ENCODE measurements around the gene ACTL7A. TPM values are rescaled to one million over a fixed set of nuclear protein-coding genes. Genes with fewer than 3 reads are reported as not detected.

ACTL7A gene
- total and polyA plus RNA-seq, 2 donors (not counting 1 experiment from before 2014, with no cell fraction given), result not detected

DNA sequence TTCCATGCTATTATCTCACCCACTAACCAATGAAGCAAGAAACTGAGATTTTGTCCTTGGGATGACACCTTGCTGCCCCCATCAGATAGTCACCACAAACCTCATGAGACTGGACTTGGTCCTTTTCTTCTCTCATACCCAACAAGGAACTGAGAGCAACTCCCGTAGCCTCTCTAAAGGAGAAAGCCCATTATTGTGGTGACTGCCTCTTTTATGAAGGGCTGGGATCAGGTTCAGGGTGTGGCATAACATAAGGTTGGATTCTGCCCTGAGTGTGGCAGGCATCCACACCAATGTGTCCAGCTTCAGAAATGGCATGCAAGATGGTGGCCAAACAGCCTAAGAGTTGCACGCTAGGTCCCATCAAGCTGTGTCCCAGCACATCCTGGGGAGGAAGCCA is 1.3 kb upstream of the ACTL7A start:
- TF ChIP-seq EZH2 (IDR thresholded peaks at IDR 0.05; ENCODE audit: borderline replicate concordance, insufficient read depth, low read depth, low read length, poor library complexity, severe bottlenecking), result no peak
- TF ChIP-seq, protein P1, sequence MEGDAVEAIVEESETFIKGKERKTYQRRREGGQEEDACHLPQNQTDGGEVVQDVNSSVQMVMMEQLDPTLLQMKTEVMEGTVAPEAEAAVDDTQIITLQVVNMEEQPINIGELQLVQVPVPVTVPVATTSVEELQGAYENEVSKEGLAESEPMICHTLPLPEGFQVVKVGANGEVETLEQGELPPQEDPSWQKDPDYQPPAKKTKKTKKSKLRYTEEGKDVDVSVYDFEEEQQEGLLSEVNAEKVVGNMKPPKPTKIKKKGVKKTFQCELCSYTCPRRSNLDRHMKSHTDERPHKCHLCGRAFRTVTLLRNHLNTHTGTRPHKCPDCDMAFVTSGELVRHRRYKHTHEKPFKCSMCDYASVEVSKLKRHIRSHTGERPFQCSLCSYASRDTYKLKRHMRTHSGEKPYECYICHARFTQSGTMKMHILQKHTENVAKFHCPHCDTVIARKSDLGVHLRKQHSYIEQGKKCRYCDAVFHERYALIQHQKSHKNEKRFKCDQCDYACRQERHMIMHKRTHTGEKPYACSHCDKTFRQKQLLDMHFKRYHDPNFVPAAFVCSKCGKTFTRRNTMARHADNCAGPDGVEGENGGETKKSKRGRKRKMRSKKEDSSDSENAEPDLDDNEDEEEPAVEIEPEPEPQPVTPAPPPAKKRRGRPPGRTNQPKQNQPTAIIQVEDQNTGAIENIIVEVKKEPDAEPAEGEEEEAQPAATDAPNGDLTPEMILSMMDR (IDR thresholded peaks at IDR 0.05), result no peak
- Histone ChIP-seq H4K20me1 (ENCODE audit: control insufficient read depth, insufficient read depth, low read length, poor library complexity, severe bottlenecking) (no peaks in the 10 kb centered on the region), H3K27me3 (replicated peaks in 1 of 4; ENCODE audit: control extremely low read depth in 1 of 4, control insufficient read depth in 3 of 4, insufficient read depth in 4 of 4, low read length in 3 of 4) (no peaks in the 10 kb centered on the region), H3K36me3 (replicated peaks in 1 of 2; ENCODE audit: control extremely low read depth in 1 of 2, control insufficient read depth in 1 of 2, extremely low read depth in 1 of 2, insufficient read depth in 2 of 2, low read length in 1 of 2) (no peaks in the 10 kb centered on the region), H3K4me2 (replicated peaks; ENCODE audit: low read depth, low read length, poor library complexity, severe bottlenecking) (no peak overlapping the region), H3K9me3 (ENCODE audit: control extremely low read depth in 1 of 3, control insufficient read depth in 2 of 3, insufficient read depth in 1 of 3, low read length in 2 of 3) (no peaks in the 10 kb centered on the region), H3K79me2 (ENCODE audit: control insufficient read depth, insufficient read depth, low read length) (no peaks in the 10 kb centered on the region), H2AFZ (ENCODE audit: insufficient read depth, low read depth, low read length, poor library complexity, severe bottlenecking) (no peak overlapping the region), H3K4me1 (ENCODE audit: control insufficient read depth in 2 of 2, insufficient read depth in 2 of 2, low read length in 2 of 2) (no peaks in the 10 kb centered on the region), H3K9ac (ENCODE audit: low read length) (no peak overlapping the region), H3K4me3 (ENCODE audit: control extremely low read depth in 1 of 5, extremely low read depth in 1 of 5, insufficient read depth in 1 of 5, low read depth in 2 of 5, low read length in 4 of 5) (no peak overlapping the region), H3K27ac (ENCODE audit: low read length in 2 of 2) (no peak overlapping the region)
- CTCF ChIA-PET, result no interaction called here
- H3K9me3 Mint-ChIP-seq (ENCODE audit: insufficient read depth), result peaks cover 2% of the 10 kb centered on the region
- no peak overlapping the region for H3K4me3 Mint-ChIP-seq
- no peaks in the 10 kb centered on the region for H3K27me3 Mint-ChIP-seq
- H3K27ac Mint-ChIP-seq, result no peak overlapping the region
- no peak for ATAC-seq (ENCODE audit: low read depth)
- intact Hi-C loops (cut with micrococcal nuclease), result no loop called here
- no peak for DNase-seq
- 100% methylated on average over 1 of the region's 2 CpGs for WGBS (ENCODE audit: insufficient coverage)
- POLR2A ChIA-PET, result no interaction called here
- H3K4me1 Mint-ChIP-seq, result no peaks in the 10 kb centered on the region

DNA sequence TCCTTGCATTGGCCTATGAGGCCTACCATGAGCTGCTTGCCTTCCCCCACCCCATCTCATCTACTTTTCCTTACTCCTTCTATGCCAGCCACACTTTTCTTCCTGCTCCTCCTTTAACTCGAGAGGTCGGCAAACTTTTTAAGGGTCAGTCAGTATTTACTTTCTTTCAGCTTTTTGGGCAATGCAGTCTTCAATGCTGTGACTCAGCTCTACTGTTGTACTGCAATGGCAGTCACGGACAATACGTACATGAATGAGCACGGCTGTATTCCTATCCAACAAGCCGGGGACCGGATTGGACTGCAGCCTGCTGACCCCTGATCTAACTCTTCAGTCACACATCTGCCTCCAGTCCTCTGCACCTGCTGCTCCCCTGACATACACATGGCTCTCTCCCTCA is 602 bp upstream of the ACTL7A start:
- Mint-ChIP-seq H3K4me1 (no peaks in the 10 kb centered on the region), H3K27me3 (no peaks in the 10 kb centered on the region), H3K4me3 (no peak overlapping the region), H3K27ac (no peak overlapping the region), H3K9me3 (ENCODE audit: insufficient read depth) (peaks cover 2% of the 10 kb centered on the region)
- 89% methylated on average over 7 of the region's 7 CpGs for WGBS (ENCODE audit: insufficient coverage)
- ATAC-seq (ENCODE audit: low read depth) (no peak), DNase-seq (no peak)
- no peaks in the 10 kb centered on the region for H3K4me1 ChIP-seq (ENCODE audit: control insufficient read depth in 2 of 2, insufficient read depth in 2 of 2, low read length in 2 of 2)
- no peak overlapping the region for H3K4me3 ChIP-seq (ENCODE audit: control extremely low read depth in 1 of 5, extremely low read depth in 1 of 5, insufficient read depth in 1 of 5, low read depth in 2 of 5, low read length in 4 of 5)
- POLR2A ChIA-PET, result no interaction called here
- no peak overlapping the region for H3K9ac ChIP-seq (ENCODE audit: low read length)
- no peak overlapping the region for H2AFZ ChIP-seq (ENCODE audit: insufficient read depth, low read depth, low read length, poor library complexity, severe bottlenecking)
- no peaks in the 10 kb centered on the region for H4K20me1 ChIP-seq (ENCODE audit: control insufficient read depth, insufficient read depth, low read length, poor library complexity, severe bottlenecking)
- TF ChIP-seq EZH2 (IDR thresholded peaks at IDR 0.05; ENCODE audit: borderline replicate concordance, insufficient read depth, low read depth, low read length, poor library complexity, severe bottlenecking), result no peak
- TF ChIP-seq, protein P1 (IDR thresholded peaks at IDR 0.05), result no peak
- H3K79me2 ChIP-seq (ENCODE audit: control insufficient read depth, insufficient read depth, low read length), result no peaks in the 10 kb centered on the region
- no peaks in the 10 kb centered on the region for H3K27me3 ChIP-seq (replicated peaks in 1 of 4; ENCODE audit: control extremely low read depth in 1 of 4, control insufficient read depth in 3 of 4, insufficient read depth in 4 of 4, low read length in 3 of 4)
- H3K9me3 ChIP-seq (ENCODE audit: control extremely low read depth in 1 of 3, control insufficient read depth in 2 of 3, insufficient read depth in 1 of 3, low read length in 2 of 3), result no peaks in the 10 kb centered on the region
- CTCF ChIA-PET, result no interaction called here
- H3K36me3 ChIP-seq (replicated peaks in 1 of 2; ENCODE audit: control extremely low read depth in 1 of 2, control insufficient read depth in 1 of 2, extremely low read depth in 1 of 2, insufficient read depth in 2 of 2, low read length in 1 of 2), result no peaks in the 10 kb centered on the region
- no peak overlapping the region for H3K27ac ChIP-seq (ENCODE audit: low read length in 2 of 2)
- intact Hi-C loops (cut with micrococcal nuclease), result no loop called here
- H3K4me2 ChIP-seq (replicated peaks; ENCODE audit: low read depth, low read length, poor library complexity, severe bottlenecking), result no peak overlapping the region

Measured in B cell (primary cell).